WTC11 (cell line): ENCODE results near the gene NRROS. TPM values are rescaled to one million over a fixed set of nuclear protein-coding genes. Genes with fewer than 3 reads are reported as not detected.

ENCODE experiments used
- ATAC-seq: fragments of 200-7000 bp; cut with Tn5 transposase; 2 replicates; pipeline ENCODE4 v1.10.0; 2021; ENCODE audit warnings: mild to moderate bottlenecking, moderate library complexity
- CTCF ChIA-PET: fragments of 300-600 bp; sonication (Branson Sonifier 250); formaldehyde crosslinking; loops from one replicate; lab custom pipeline; 2021; ENCODE audit warnings: antibody characterized with exemption; lab: Charles Lee
- POLR2A ChIA-PET: fragments of 350-600 bp; sonication (Branson Sonifier 250); formaldehyde crosslinking; loops from one replicate; lab custom pipeline; 2021; ENCODE audit warnings: antibody characterized with exemption; lab: Charles Lee
- DNase-seq: peaks from one replicate; pipeline ENCODE4 v3.0.0; 2021; ENCODE audit warnings: low spot score
- H3K27ac Mint-ChIP-seq: 2 replicates; pipeline ENCODE4 v1.8.0; 2021; ENCODE audit warnings: mixed read lengths
- H3K27me3 Mint-ChIP-seq: 2 replicates; pipeline ENCODE4 v1.8.0; 2021; ENCODE audit warnings: low read depth, mild to moderate bottlenecking, moderate library complexity, mixed read lengths
- H3K36me3 Mint-ChIP-seq: 2 replicates; pipeline ENCODE4 v1.8.0; 2021; ENCODE audit warnings: mixed read lengths
- H3K4me1 Mint-ChIP-seq: 2 replicates; pipeline ENCODE4 v1.8.0; 2022; ENCODE audit warnings: mixed read lengths
- H3K4me3 Mint-ChIP-seq: 2 replicates; pipeline ENCODE4 v1.8.0; 2021; ENCODE audit warnings: mild to moderate bottlenecking, moderate library complexity, mixed read lengths
- H3K9me3 Mint-ChIP-seq: 2 replicates; pipeline ENCODE4 v1.8.0; 2021; ENCODE audit warnings: mixed read lengths
- CREM ChIP-seq: sonication (generic); formaldehyde crosslinking; IDR thresholded peaks from 2 replicates; pipeline ENCODE4 v1.8.1; 2022; ENCODE audit warnings: mild to moderate bottlenecking, missing genetic modification reagents, moderate library complexity
- FOXK1 ChIP-seq: sonication (generic); formaldehyde crosslinking; IDR thresholded peaks from 2 replicates; pipeline ENCODE4 v1.8.0; 2022; ENCODE audit warnings: mild to moderate bottlenecking, moderate library complexity, missing genetic modification reagents
- FOXP1 ChIP-seq: sonication (generic); formaldehyde crosslinking; IDR thresholded peaks from 2 replicates; pipeline ENCODE4 v1.8.0; 2022; ENCODE audit warnings: missing genetic modification reagents, mild to moderate bottlenecking, moderate library complexity, borderline replicate concordance
- KAT7 ChIP-seq: sonication (generic); formaldehyde crosslinking; IDR thresholded peaks from 2 replicates; pipeline ENCODE4 v1.8.1; 2023; ENCODE audit warnings: missing genetic modification reagents, mild to moderate bottlenecking, borderline replicate concordance
- MYBL2 ChIP-seq: sonication (generic); formaldehyde crosslinking; IDR thresholded peaks from 2 replicates; pipeline ENCODE4 v1.8.1; 2023; ENCODE audit warnings: mild to moderate bottlenecking, moderate library complexity, missing genetic modification reagents
- ZNF121 ChIP-seq: sonication (generic); formaldehyde crosslinking; IDR thresholded peaks from 2 replicates; pipeline ENCODE4 v1.8.0; 2023; ENCODE audit warnings: missing genetic modification reagents
- ZNF219 ChIP-seq: sonication (generic); formaldehyde crosslinking; IDR thresholded peaks from 2 replicates; pipeline ENCODE4 v1.8.0; 2023; ENCODE audit warnings: missing genetic modification reagents, mild to moderate bottlenecking, borderline replicate concordance
- total RNA-seq: library from RNA; stranded (reverse); gene quantifications from 3 replicates; pipeline ENCODE4 v1.2.3, GENCODE V29; 2021
- TF ChIP-seq, protein P1 (sequence below): sonication (generic); formaldehyde crosslinking; IDR thresholded peaks from 2 replicates; pipeline ENCODE4 v1.8.1; 2022; ENCODE audit warnings: mild to moderate bottlenecking, moderate library complexity, missing genetic modification reagents
- TF ChIP-seq, protein P2 (sequence below): sonication (generic); formaldehyde crosslinking; IDR thresholded peaks from 2 replicates; pipeline ENCODE4 v1.8.0; 2022; ENCODE audit warnings: missing genetic modification reagents
- TF ChIP-seq, protein P3 (sequence below): fragments of 250-450 bp; sonication (Bioruptor Pico); IDR thresholded peaks from 2 replicates; pipeline ENCODE4 v2.1.2; 2022; ENCODE audit warnings: mild to moderate bottlenecking, moderate library complexity
- TF ChIP-seq, protein P4 (sequence below): sonication (generic); formaldehyde crosslinking; IDR thresholded peaks from 2 replicates; pipeline ENCODE4 v1.8.1; 2023; ENCODE audit warnings: mild to moderate bottlenecking, missing genetic modification reagents, moderate library complexity
- TF ChIP-seq, protein P5 (sequence below): fragments of 250-450 bp; sonication (Bioruptor Pico); IDR thresholded peaks from 2 replicates; pipeline ENCODE4 v1.9.0; 2021; ENCODE audit warnings: mild to moderate bottlenecking
- TF ChIP-seq, protein P6 (sequence below): fragments of 250-450 bp; sonication (Bioruptor Pico); IDR thresholded peaks from 2 replicates; pipeline ENCODE4 v1.9.0; 2021; ENCODE audit warnings: mild to moderate bottlenecking, borderline replicate concordance

The NRROS gene
- total RNA-seq, 1 experiment from 2014 or later: 3.1 TPM

DNA sequence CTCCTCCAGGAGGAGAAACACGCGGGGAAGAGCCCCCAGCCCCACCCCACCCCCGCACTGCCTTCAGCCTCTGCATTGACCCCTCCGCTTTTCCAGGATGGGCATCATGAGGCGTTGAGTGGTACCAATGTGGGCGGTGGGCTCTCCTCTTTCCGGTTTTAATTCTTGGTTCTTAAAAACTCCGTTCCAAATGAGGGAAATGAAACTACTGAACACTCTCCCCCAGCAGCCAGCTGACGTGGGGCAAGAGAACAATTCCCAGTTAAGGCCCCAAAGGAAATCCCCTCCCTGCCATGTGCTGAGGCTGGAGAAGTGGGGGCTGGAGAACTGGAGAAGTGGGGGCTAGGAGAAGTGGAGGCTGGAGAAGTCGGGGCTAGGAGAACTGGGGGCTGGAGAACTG, 5.3 kb upstream of the NRROS start:
- DNase-seq (no peak), ATAC-seq (no peak)
- H3K27me3 Mint-ChIP-seq: peaks cover 15% of the 10 kb centered on the region
- H3K4me3 Mint-ChIP-seq: no peak overlapping the region
- H3K4me1 Mint-ChIP-seq: peaks cover 42% of the 10 kb centered on the region
- no peak overlapping the region for H3K27ac Mint-ChIP-seq
- CTCF ChIA-PET: interaction anchor here (0.6 to 1.2 kb wide), 2 partner anchors 24 to 51 kb away, joined by 3 to 4 read pairs; no protein-coding TSS in a partner anchor
- H3K36me3 Mint-ChIP-seq: no peaks in the 10 kb centered on the region
- POLR2A ChIA-PET: no interaction called here
- no peaks in the 10 kb centered on the region for H3K9me3 Mint-ChIP-seq
- TF ChIP-seq MYBL2 (no peak), KAT7 (no peak), ZNF219 (CRISPR knock-in tag) (no peak)
- TF ChIP-seq, protein P1, sequence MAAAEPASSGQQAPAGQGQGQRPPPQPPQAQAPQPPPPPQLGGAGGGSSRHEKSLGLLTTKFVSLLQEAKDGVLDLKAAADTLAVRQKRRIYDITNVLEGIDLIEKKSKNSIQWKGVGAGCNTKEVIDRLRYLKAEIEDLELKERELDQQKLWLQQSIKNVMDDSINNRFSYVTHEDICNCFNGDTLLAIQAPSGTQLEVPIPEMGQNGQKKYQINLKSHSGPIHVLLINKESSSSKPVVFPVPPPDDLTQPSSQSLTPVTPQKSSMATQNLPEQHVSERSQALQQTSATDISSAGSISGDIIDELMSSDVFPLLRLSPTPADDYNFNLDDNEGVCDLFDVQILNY (CRISPR knock-in tag): no peak
- TF ChIP-seq, protein P2, sequence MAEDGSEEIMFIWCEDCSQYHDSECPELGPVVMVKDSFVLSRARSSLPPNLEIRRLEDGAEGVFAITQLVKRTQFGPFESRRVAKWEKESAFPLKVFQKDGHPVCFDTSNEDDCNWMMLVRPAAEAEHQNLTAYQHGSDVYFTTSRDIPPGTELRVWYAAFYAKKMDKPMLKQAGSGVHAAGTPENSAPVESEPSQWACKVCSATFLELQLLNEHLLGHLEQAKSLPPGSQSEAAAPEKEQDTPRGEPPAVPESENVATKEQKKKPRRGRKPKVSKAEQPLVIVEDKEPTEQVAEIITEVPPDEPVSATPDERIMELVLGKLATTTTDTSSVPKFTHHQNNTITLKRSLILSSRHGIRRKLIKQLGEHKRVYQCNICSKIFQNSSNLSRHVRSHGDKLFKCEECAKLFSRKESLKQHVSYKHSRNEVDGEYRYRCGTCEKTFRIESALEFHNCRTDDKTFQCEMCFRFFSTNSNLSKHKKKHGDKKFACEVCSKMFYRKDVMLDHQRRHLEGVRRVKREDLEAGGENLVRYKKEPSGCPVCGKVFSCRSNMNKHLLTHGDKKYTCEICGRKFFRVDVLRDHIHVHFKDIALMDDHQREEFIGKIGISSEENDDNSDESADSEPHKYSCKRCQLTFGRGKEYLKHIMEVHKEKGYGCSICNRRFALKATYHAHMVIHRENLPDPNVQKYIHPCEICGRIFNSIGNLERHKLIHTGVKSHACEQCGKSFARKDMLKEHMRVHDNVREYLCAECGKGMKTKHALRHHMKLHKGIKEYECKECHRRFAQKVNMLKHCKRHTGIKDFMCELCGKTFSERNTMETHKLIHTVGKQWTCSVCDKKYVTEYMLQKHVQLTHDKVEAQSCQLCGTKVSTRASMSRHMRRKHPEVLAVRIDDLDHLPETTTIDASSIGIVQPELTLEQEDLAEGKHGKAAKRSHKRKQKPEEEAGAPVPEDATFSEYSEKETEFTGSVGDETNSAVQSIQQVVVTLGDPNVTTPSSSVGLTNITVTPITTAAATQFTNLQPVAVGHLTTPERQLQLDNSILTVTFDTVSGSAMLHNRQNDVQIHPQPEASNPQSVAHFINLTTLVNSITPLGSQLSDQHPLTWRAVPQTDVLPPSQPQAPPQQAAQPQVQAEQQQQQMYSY (CRISPR knock-in tag): no peak
- TF ChIP-seq, protein P3, sequence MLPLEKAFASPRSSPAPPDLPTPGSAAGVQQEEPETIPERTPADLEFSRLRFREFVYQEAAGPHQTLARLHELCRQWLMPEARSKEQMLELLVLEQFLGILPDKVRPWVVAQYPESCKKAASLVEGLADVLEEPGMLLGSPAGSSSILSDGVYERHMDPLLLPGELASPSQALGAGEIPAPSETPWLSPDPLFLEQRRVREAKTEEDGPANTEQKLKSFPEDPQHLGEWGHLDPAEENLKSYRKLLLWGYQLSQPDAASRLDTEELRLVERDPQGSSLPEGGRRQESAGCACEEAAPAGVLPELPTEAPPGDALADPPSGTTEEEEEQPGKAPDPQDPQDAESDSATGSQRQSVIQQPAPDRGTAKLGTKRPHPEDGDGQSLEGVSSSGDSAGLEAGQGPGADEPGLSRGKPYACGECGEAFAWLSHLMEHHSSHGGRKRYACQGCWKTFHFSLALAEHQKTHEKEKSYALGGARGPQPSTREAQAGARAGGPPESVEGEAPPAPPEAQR (CRISPR knock-in tag): no peak

DNA sequence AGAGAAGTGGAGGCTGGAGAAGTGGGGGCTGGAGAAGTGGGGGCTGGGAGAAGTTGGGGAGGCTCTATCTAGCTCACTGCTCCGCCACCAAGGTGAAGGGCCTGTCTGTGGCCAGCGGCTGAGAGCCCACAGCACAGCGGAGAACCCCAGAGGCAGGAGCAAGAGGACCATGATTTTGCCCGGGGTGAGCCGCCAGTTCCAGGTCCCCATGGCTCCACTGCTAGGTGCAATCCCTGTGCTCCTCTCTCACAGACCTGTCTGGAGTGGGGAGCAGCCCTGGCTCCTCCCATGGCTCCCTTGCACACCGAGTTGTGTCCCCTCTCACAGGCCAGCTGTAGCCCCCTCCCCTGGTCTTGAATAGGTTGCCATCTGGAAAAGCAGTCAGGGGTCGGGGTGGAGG, 4.7 kb upstream of the NRROS start:
- POLR2A ChIA-PET: interaction anchor here (0.6 kb wide), 1 partner anchor 106 kb away, joined by 3 read pairs; no protein-coding TSS in a partner anchor
- TF ChIP-seq, protein P4, sequence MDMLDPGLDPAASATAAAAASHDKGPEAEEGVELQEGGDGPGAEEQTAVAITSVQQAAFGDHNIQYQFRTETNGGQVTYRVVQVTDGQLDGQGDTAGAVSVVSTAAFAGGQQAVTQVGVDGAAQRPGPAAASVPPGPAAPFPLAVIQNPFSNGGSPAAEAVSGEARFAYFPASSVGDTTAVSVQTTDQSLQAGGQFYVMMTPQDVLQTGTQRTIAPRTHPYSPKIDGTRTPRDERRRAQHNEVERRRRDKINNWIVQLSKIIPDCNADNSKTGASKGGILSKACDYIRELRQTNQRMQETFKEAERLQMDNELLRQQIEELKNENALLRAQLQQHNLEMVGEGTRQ (CRISPR knock-in tag): no peak
- no peak for TF ChIP-seq FOXK1 (CRISPR knock-in tag)
- Mint-ChIP-seq H3K36me3 (no peaks in the 10 kb centered on the region), H3K4me1 (peaks cover 43% of the 10 kb centered on the region), H3K27me3 (peaks cover 17% of the 10 kb centered on the region), H3K9me3 (no peaks in the 10 kb centered on the region), H3K4me3 (no peak overlapping the region), H3K27ac (no peak overlapping the region)
- CTCF ChIA-PET: interaction anchor here (1.2 kb wide), 1 partner anchor 50 kb away, joined by 3 read pairs; no protein-coding TSS in a partner anchor
- ATAC-seq (no peak), DNase-seq (no peak)

DNA sequence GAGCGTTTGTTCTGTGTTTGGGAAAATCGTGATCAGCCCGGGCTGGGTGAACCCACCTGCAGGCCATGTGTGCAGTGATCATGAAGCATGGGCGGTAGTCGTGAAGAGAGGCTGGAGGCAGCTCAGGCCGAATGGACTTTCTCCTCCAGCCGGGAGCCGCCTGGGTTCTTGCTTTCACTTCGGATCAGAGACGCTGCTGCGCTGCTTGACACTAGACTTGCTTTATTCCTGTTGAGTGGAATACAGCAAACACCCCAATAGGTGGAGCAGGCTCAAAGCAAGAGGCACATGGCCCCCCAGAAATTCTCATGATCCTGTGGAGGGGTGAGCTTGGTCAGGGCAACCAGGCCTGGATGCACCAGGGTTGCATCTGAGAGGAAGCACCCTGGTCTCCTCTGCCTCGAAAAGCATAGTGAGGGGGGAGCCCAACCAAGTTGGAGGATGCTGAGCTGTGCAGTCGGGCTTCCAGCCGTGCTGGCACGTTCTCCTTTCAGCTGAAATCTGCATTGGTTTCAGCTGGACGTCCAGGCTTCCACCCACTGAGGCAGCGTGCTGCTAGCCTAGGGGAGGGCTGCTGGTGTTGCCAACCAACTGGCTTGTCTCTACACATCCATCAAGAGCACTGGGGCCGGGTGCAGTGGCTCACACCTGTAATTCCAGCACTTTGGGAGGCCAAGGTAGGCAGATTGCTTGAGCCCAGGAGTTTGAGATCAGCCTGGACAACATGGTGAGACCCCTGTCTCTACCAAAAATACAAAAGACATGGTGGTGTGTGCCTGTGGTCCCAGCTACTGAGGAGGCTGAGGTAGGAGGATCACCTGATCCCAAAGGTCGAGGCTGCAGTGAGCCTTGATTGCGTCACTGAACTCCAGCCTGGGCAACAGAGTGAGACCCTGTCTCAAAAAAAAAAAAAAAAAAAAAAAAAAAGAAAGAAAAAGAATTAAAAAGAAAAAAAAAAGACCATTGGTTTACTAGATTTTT, 2.8 kb upstream of the NRROS start:
- Mint-ChIP-seq H3K27me3 (peaks cover 23% of the 10 kb centered on the region), H3K4me1 (peaks cover 41% of the 10 kb centered on the region), H3K9me3 (no peaks in the 10 kb centered on the region)
- ChIA-PET CTCF (no interaction called here), POLR2A (interaction anchor here (0.5 to 0.6 kb wide), 3 partner anchors 20 to 588 kb away, joined by 3 to 9 read pairs (median 4); no protein-coding TSS in a partner anchor)
- ATAC-seq: no peak
- TF ChIP-seq, protein P5, sequence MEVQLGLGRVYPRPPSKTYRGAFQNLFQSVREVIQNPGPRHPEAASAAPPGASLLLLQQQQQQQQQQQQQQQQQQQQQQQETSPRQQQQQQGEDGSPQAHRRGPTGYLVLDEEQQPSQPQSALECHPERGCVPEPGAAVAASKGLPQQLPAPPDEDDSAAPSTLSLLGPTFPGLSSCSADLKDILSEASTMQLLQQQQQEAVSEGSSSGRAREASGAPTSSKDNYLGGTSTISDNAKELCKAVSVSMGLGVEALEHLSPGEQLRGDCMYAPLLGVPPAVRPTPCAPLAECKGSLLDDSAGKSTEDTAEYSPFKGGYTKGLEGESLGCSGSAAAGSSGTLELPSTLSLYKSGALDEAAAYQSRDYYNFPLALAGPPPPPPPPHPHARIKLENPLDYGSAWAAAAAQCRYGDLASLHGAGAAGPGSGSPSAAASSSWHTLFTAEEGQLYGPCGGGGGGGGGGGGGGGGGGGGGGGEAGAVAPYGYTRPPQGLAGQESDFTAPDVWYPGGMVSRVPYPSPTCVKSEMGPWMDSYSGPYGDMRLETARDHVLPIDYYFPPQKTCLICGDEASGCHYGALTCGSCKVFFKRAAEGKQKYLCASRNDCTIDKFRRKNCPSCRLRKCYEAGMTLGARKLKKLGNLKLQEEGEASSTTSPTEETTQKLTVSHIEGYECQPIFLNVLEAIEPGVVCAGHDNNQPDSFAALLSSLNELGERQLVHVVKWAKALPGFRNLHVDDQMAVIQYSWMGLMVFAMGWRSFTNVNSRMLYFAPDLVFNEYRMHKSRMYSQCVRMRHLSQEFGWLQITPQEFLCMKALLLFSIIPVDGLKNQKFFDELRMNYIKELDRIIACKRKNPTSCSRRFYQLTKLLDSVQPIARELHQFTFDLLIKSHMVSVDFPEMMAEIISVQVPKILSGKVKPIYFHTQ: no peak
- no peak for TF ChIP-seq CREM
- TF ChIP-seq FOXP1 (CRISPR knock-in tag): 0 out of 2 replicates have a peak, but pooled peaks have one; percentile 42
- peak; percentile 93 for TF ChIP-seq ZNF121 (CRISPR knock-in tag)
- TF ChIP-seq, protein P6, sequence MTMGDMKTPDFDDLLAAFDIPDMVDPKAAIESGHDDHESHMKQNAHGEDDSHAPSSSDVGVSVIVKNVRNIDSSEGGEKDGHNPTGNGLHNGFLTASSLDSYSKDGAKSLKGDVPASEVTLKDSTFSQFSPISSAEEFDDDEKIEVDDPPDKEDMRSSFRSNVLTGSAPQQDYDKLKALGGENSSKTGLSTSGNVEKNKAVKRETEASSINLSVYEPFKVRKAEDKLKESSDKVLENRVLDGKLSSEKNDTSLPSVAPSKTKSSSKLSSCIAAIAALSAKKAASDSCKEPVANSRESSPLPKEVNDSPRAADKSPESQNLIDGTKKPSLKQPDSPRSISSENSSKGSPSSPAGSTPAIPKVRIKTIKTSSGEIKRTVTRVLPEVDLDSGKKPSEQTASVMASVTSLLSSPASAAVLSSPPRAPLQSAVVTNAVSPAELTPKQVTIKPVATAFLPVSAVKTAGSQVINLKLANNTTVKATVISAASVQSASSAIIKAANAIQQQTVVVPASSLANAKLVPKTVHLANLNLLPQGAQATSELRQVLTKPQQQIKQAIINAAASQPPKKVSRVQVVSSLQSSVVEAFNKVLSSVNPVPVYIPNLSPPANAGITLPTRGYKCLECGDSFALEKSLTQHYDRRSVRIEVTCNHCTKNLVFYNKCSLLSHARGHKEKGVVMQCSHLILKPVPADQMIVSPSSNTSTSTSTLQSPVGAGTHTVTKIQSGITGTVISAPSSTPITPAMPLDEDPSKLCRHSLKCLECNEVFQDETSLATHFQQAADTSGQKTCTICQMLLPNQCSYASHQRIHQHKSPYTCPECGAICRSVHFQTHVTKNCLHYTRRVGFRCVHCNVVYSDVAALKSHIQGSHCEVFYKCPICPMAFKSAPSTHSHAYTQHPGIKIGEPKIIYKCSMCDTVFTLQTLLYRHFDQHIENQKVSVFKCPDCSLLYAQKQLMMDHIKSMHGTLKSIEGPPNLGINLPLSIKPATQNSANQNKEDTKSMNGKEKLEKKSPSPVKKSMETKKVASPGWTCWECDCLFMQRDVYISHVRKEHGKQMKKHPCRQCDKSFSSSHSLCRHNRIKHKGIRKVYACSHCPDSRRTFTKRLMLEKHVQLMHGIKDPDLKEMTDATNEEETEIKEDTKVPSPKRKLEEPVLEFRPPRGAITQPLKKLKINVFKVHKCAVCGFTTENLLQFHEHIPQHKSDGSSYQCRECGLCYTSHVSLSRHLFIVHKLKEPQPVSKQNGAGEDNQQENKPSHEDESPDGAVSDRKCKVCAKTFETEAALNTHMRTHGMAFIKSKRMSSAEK (CRISPR knock-in tag): no peak
- TF ChIP-seq, all 79 proteins: peak for 2
- Mint-ChIP-seq H3K27ac (no peak overlapping the region), H3K36me3 (no peaks in the 10 kb centered on the region), H3K4me3 (no peak overlapping the region)
- DNase-seq: no peak
